Limb (tissue), 2 donors: ENCODE data around the gene PDZK1IP1.
"Not testable (repeated sequence)": the region's sequence is repeated elsewhere in the genome, so short reads cannot be mapped to it uniquely, and the experiment has no call there.

Experiments
- DNase-seq, 2 donors: peaks; one replicate each; pipeline ENCODE4 v3.0.0-alpha.2; 2016; ENCODE audit errors: extremely low spot score in 2 of 2

PDZK1IP1 gene

DNA sequence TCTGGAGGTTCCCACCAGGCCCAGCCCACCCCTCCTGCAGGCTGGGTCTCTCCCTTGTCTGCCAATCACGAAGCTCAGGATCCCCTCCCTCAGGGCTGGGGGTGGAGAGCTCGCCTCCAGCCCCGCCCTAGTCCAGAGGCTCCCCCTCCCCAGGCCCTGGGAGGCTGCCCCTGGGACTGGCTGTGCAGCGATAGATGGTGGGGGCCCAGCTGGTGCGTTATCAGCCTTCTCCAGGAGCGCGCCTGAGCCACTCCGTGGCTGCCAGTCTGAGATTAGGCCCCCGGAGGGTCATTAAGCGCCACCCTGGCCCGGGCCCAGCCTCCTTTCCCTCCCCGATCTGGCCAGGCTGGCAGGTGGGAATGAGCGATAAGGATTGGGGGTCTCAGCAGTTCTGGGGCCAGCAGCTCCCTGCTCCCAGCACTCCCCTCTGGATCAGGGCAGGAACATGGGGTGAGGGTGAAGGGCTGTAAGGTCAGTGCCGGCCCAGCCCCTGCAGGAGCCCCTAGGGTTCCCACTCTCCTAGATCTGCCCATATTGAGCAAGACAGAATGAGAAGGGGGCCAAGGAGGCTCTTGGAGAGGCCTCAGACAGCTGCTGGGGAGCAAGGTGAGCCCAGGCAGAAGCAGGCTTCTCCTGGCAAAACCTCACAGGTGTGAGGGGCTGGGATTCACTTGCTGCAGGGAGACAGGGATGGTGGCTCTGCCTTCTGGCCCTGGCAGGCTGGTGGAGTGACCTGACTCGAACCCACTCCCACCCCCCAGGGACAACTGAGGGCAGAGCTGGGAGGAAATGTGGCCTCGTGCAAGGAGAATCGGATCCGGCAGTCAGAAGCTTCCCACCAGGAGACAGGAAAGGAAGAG lies 8.5 kb downstream of the PDZK1IP1 start:
- DNase-seq = no peak

DNA sequence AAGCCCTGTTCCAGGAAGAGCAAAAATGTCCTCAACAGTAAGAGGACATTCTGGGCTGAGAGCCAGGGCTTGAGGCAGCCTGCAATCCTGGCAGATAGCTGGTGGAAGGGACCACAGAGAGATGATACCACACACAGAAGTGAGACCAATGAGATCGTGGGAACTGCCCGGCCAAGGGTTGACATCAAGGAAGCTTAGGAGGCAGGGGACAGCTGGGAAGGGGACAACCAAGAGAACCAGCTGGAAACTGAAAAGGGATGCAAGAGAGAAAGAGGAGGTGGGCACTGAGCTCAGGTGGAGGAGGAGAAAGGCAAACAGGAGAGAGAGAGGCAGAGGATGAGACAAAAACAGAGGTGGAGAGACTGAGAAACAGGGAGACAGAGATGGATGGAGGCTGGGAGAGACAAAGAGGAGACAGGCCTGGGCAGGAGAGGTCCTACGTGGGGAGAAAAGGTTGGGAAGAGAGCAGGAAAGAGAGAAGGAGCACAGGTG lies 9.2 kb downstream of the PDZK1IP1 start:
- no peak for DNase-seq

DNA sequence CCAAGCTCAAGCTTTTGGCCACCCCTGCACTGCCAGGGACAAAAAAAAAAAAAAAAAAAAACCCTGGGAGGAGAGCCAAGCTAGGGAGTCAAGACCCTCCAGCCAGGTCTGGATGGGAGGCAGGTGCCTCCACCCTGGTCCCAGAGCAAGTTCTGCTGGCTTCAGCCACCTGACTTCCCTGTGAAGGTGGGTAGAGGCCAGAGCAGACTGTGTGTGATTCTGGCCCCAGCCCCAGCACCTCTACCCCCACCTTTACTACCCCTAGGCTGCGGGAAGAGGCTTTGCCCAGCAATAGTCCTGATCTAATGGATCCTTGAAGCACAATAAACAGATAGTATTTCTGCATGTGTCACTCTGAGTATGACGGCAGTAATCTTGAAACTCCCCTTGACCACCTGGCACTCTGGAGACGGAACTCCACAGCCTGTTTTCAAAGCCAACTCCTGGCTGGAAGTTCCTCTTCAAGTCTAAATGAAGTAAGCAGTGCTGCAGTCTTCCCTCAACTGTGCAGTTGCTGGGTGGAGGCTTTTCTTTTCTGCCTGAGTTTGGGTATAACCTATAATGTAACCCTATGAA lies 9.8 kb downstream of the PDZK1IP1 start:
- no peak for DNase-seq

DNA sequence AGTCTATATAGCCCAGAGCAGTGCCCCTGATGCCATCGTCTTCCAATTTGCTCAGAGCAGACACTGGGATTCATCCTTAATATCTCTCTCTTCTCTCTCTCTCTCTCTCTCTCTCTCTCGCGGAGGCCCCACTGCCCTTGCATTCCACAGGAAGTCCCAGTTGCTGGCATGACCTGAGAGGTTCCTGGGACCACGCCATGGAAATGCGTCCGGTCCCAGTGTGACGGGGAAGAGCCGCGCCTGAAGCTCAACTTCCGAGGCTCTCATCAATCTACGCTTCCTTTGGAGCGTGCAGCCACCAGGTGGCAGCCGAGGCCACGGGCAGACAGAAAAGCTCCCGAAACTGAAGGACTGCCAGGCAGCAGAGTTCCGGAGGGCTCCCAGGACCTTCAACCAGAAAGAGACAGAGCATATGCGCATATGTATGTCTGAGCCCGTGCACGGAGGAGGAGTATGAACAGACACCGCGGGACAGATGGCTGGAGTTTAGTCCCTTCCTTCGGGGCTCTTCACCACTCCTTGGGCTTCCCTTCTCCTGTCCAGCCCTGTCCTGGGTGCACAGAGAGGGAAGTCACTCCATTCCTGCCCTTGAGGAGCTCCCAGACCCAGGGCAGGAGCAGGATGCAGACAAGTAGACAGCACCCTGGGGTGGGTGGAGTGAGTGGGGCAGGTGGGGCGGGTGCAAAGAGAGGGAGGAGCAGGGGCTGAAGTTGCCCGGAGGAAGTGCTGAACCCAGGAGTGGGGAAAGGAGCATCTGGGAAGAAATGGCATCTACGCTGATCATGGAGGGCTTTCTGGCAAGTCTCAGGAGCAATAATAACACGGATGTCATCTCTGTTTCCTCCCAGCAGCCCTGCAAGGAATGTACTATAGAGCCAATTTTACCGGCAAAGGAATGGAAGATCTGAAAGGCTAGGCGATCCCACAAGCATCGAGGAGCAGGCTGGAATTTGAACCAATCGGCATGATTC lies 10.5 kb downstream of the PDZK1IP1 start:
- peak; percentile 92 to 93 for DNase-seq

DNA sequence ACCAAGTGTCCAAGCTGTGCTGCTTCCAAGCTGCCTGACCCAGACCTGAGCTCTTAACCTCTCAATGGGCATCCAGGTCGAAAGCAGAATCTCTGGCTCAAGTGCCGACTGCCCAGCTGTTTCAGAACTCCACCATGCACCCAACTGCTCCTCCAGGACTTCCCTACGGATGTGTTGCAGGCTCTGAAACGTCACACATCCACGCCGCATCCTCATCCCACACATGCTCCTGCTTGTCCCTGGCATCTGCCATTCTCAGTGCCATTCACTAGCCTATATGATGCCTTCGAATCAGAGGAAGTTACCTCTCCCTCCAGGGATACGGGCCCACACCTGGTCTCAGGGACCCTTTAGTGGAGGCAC lies 11.2 kb downstream of the PDZK1IP1 start:
- no peak for DNase-seq

DNA sequence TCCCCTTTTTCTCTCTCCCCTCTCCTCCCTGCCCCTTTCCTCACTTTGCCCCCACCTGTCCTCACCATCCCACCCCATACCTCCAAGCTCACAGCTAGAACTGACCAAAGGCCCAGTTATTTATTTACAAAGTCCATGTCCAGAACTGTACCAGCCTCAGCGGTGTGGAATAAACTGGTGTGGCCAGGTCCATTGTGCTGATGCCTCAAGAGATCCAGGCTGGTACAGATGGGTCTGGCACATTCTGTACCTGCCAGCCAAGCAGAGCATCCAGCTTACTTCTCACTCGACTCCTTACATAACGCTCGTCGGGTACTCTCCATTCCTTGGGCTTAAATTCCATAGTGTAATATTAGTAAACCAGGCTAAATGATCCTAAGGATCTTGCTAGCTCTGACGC lies 11.8 kb downstream of the PDZK1IP1 start:
- no peak for DNase-seq

DNA sequence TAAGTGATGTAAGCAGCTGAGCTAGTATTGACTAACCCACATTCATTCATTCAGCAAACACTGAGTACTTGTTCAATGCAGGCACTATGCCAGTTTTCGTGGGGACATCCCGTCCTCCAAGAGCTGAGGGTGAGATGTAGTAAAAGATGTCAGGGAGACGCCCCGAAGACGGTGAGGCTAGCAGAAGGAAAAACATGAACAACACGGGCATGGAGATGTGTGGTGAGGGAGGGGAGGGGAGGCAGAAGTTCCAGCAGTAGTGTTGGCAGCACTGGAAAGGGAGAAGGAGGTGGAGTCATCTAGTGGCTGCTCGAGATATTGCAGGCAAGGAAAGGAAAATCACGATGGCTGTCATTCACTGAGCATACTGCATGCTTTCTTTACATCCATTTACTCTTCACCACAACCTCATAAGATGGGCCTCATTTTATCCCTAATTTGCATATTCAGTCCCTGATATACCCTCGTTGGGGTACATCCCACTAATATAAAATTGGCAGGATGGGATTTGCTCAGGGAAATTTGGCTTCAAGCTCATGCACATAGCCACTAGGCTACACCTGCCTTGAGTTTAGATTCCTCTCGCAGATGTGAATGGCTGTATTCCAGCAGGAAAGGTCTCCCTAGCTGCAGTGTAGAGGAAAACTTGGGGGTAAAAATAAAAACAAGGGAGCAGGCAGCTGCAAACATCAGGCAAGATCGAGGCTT lies 14.5 kb downstream of the PDZK1IP1 start:
- peak; percentile 55 to 78 for DNase-seq

DNA sequence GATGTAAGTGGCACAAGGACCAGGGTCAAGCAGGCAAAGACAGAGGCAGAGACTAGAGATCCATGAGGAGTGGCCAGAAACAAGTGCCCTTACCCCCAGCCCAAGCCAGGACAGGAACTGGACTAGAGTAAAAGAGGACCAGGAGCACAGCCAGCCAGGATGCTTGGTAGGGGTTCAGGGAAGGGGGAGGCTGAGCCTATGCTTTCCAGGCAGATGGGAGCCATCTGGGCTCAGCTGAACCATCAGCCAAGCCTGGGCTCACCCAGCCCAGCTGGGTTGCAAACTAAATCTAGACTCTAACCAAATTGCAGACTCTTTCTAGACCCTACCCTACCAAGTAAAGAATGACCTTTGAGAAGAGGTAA lies 15.2 kb downstream of the PDZK1IP1 start:
- no peak for DNase-seq

DNA sequence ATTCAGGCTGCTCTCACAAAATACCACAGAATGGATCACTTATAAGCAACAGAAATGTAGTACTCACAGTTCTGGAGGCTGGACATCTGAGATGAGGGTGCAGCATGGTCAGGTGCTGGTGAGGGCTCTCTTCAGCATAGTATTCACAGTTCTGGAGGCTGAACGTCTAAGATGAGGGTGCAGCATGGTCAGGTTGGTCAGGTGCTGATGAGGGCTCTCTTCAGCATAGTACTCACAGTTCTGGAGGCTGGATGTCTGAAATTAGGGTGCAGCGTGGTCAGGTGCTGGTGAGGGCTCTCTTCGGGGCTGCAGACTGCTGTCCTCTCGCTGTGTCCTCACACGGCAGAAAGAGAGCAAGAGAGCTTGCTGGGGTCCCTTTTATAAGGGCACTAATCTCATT lies 17.1 kb downstream of the PDZK1IP1 start:
- DNase-seq = no peak

DNA sequence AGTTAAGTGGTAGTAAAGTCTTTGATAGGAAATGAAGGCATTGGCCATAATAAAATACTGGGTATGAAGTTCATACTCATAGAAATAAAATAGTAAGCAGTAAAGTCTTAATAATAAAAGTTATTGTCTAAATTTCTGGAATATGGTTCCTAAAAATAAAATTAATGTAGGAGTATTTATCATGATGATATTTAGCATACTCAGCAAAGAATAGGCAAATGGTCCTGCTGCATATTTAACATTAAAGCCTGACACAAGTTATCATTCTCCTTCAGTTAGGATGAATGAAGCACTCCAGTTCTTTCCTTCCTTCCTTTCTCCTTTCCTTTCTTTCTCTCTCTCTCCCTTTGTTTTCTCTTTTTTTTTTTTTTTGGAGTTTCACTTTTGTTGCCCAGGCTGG lies 25.3 kb downstream of the PDZK1IP1 start:
- no peak for DNase-seq

DNA sequence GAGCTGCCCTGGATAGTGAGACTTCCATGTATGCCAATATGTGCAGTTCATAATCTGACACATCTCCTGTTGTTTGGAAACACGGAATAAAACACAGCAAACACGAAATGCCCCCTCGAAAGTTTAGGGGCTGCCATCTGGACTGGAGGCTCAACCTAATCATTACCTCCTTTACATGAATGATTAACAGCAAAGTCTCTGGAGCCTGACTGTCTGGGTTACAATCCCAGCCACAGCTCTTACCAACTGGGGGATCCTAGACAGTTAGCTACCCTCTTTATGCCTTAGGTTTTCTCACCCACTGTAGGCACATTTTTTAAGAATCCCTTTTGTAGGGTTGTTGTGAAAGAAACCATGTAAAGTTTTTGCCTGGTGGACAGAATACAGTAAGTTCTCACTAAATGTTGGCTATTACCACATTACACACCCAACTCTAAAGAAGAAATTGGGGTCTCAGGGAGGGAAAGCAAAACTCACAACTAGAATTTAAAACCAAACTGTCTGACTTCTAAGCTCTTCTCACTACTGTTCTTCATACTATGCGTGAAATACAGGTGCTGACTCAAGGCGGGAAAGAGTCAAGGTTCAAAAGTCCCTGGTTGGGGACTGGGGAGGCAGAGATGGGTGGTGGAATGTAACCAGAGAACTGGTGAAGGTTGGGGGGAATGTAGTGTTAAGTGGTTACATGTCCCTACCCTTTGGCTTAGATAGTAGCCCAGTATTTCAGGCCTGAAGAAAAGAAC lies 28.4 kb downstream of the PDZK1IP1 start:
- DNase-seq = no peak

DNA sequence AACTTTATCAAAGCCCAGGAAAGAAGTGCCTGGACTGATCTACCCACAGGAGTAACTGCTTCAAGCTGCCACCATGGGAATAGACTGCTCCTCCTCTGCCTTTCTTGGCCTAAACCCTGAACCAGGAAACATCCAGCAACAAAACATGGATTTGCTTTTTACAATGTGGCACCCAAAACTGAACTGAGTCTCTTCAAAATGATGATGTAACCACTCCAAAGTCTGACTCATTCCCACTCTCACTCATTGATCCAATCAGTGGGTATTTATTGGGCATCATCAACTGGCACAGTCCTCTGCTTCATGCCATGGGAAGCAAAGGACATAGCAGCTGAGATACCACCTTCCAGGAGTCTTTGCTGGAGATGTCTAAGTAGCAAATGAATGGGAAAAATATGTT lies 29.1 kb downstream of the PDZK1IP1 start:
- no peak for DNase-seq

DNA sequence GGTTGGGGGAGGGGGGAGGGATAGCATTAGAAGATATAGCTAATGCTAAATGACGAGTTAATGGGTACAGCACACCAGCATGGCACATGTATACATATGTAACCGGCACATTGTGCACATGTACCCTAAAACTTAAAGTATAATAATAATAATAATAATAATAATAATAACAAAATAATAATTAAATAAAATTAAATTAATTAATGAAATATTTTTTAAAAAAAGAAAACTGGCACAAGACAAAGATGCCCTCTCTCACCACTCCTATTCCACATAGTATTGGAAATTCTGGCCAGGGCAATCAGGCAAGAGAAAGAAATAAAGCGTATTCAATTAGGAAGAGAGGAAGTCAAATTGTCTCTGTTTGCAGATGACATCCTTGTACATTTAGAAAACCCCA lies 31.9 kb downstream of the PDZK1IP1 start:
- DNase-seq = not testable (repeated sequence)

DNA sequence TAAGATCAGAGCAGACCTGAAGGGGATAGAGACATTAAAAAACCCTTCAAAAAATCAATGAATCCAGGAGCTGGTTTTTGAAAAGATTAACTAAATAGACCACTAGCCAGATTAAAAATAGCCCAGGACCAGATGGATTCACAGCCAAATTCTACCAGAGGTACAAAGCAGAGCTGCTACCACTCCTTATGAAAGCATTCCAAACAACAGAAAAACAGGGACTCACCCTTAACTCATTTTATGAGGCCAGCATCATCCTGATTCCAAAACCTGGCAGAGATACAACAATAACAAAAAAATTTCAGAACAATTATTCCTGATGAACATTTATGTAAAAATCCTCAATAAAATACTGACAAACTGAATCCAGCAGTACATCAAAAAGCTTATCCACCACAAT lies 33.4 kb downstream of the PDZK1IP1 start:
- not testable (repeated sequence) for DNase-seq

DNA sequence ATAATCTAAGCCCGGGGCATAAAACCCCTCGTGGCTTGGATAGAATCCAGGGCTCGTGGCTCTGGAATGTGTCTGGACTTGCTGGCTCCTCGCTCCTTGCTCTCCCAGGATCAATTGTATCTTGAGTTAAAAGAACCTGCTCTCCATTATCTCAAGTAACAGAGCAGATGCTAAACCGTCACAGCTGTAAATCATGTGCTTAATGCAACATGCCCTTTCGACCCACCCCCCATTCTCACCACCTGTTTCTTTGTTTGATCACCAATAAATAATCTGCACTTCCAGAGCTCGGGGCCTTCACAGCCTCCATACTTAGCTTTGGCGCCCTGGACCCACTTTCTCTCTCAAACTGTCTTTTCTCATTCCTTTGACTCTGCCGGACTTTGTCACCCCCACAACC lies 40.7 kb downstream of the PDZK1IP1 start:
- DNase-seq = not testable (repeated sequence)

DNA sequence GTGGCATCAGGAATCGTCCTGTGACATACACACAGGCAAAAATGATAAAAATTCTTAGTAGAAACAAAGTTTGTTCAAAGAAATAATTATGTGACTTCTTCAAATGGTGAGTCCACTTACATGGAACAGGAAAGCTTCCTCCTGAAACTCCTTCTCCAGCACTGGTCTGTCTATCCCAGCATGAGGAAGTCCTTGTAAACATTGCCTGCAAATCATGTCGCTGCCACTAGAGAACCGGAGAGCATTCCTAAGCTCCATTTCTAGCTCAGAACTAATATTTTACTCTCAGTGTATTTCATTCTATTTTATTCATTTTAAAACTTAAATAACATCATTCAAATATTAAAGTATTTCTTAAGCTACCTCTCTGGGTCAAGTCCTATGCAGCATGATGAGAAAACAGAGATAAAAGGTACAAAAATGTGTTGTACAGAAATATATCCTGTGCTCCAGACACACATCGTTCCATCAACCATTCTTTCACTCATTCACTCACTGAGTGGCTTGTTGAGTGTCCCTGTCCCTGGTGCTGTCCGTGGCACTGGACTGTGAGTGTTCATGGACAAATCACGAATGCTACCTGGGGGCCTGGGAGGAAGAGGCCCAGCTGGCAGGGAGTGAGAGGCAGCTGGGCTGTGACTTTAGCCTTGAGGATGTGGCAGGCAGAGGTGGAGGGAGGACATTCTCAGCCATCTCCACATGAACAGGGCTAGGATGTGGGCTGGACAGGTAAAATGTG lies 42.6 kb downstream of the PDZK1IP1 start:
- no peak for DNase-seq

DNA sequence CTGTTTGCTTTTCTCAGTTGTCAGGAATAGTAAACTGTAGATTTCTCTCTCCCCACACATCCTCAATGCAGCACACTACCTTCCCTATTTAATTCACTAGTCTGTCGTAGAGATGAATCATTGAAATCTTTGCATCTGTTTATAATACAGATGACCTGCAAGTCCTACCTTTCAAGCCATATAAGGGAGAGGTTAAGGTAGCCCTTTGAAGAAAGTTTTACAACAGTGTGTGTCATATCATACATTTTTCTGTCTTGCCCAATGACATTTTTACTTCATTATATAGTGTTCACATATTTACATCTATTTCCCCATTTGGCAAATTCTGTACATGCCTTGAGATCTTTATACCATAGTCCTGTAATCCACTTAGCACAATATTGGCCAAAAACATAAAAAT lies 43.3 kb downstream of the PDZK1IP1 start:
- not testable (repeated sequence) for DNase-seq

DNA sequence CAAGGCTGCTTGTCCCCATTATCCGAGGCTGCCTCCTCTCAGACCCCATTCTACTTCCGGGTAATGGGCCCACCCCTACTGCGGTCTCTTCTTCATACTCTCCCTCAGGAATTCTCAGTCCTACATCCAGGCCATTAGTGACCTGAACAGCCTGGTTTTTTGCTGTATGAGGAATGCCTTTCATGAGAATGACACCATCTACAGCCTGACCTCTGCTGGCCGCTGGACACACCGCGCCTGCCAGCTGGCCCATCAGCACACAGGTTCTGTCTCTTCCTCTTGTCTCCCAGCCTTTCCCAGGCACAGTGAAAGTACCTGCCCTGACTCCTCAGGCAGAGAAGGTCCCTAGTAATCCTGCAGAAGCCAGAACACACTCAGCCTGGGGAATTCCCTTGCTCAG lies 46.2 kb downstream of the PDZK1IP1 start:
- not testable (repeated sequence) for DNase-seq

DNA sequence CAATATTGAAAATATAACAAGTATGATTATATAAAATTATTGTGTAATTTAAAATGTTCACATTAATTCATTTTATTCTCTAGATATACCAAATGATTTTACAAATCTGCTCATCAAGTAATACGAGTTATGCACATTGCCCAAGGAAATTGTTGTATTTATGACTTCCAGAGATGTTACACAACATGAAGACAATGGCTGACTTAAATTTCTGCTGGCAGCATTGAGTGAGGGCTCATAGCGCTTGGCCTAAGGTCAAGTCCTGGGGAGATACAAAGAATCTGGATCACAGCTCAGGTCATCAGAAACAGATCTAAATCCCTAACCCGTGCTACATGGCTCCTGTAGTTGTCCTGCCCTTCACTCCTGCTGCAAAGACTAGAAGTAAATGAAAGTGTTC lies 49.5 kb downstream of the PDZK1IP1 start:
- DNase-seq = not testable (repeated sequence)
